ENCODE data around the gene LRMDA. TPM values are rescaled to one million over a fixed set of nuclear protein-coding genes. Genes with fewer than 3 reads are reported as not detected.

LRMDA gene
- total and polyA plus RNA-seq, 2 of the 8 experiments (the other 6 are each of a cell fraction or from before 2014, with no cell fraction given) = 0.86 to 2.8 TPM

- peaks cover 4% of the 10 kb centered on the region; the same call in 1 of the 2 replicates for H3K23me2 ChIP-seq (ENCODE audit: low read depth, low read length)
- H2BK12ac ChIP-seq (ENCODE audit: low read depth, low read length) = no peak overlapping the region
- no peaks in the 10 kb centered on the region for H3K9me3 ChIP-seq (ENCODE audit: insufficient read depth in 2 of 2, low read depth in 1 of 2, low read length in 1 of 2)
- H3K18ac ChIP-seq (ENCODE audit: extremely low read depth, low read length) = no peak overlapping the region
- no peaks in the 10 kb centered on the region for H3K79me2 ChIP-seq (ENCODE audit: control insufficient read depth in 1 of 2, insufficient read depth in 2 of 2, low read length in 2 of 2)
- H4K91ac ChIP-seq (replicated peaks; ENCODE audit: insufficient read length, low read length) = no peak overlapping the region
- peaks cover 7% of the 10 kb centered on the region in 2 experiments for H4K20me1 ChIP-seq (replicated peaks in 1 of 2; ENCODE audit: control insufficient read depth in 1 of 2, insufficient read depth in 2 of 2, low read length in 2 of 2)
- H2AK5ac ChIP-seq (ENCODE audit: low read depth, low read length) = no peak overlapping the region
- H4K5ac ChIP-seq (ENCODE audit: insufficient read length, low read depth, low read length) = no peak overlapping the region
- peaks cover 49 to 87% (median 78%) of the 10 kb centered on the region in 4 experiments for H3K27me3 ChIP-seq (replicated peaks in 1 of 4; ENCODE audit: control insufficient read depth in 3 of 4, extremely low read depth in 1 of 4, insufficient read depth in 3 of 4, low read length in 3 of 4)
- H3K9ac ChIP-seq (replicated peaks in 1 of 4; ENCODE audit: extremely low read depth in 1 of 4, low read depth in 3 of 4, low read length in 3 of 4) = no peak overlapping the region
- no peak overlapping the region for H3K56ac ChIP-seq (replicated peaks; ENCODE audit: insufficient read length, low read depth, low read length)
- TF ChIP-seq EP300 (IDR thresholded peaks at IDR 0.05; ENCODE audit: borderline replicate concordance in 1 of 2, low read depth in 2 of 2, low read length in 2 of 2) (no peak), KDM4A (IDR thresholded peaks at IDR 0.05; ENCODE audit: low read depth, low read length, severe bottlenecking) (no peak), ASH2L (IDR thresholded peaks at IDR 0.05; ENCODE audit: low read length) (peak; percentile 57), YY1 (IDR thresholded peaks at IDR 0.05; ENCODE audit: low read depth, low read length) (0 out of 2 replicates have a peak, but pooled peaks have one; percentile 17), TEAD4 (IDR thresholded peaks at IDR 0.05; ENCODE audit: low read depth, low read length) (peak; percentile 49; the same call in 1 of the 2 replicates), SP1 (IDR thresholded peaks at IDR 0.05; ENCODE audit: low read depth, low read length) (peak; percentile 69; the same call in 1 of the 2 replicates), RXRA (IDR thresholded peaks at IDR 0.05; ENCODE audit: insufficient read depth, low read depth, low read length) (peak; percentile 65; the same call in 1 of the 2 replicates)
- H3K4me1 ChIP-seq (replicated peaks in 1 of 4; ENCODE audit: control insufficient read depth in 3 of 4, insufficient read depth in 4 of 4, low read length in 3 of 4) = peaks cover 5 to 13% (median 8%) of the 10 kb centered on the region in 4 experiments
- no peak overlapping the region for H4K8ac ChIP-seq (ENCODE audit: extremely low read depth, insufficient read depth, low read length)
- DNase-seq (ENCODE audit: low read depth in 1 of 2, low spot score in 2 of 2) = no peak
- CTCF ChIA-PET (ENCODE audit: partially characterized antibody) = interaction anchor here (0.6 to 2.8 kb wide), 6 partner anchors 10 to 603 kb away, joined by 3 to 16 read pairs (median 6); no protein-coding TSS in a partner anchor
- H3K23ac ChIP-seq (ENCODE audit: insufficient read length) = no peak overlapping the region
- POLR2A ChIA-PET (ENCODE audit: partially characterized antibody) = interaction anchor here (0.7 to 1.6 kb wide), 4 partner anchors 13 to 29 kb away, joined by 3 to 9 read pairs (median 4); partner anchors contain the start of gene ZNF503
- no peak overlapping the region for H3K14ac ChIP-seq (ENCODE audit: insufficient read length)
- H2BK20ac ChIP-seq (ENCODE audit: low read length) = no peak overlapping the region
- H3K36me3 ChIP-seq (ENCODE audit: control insufficient read depth in 2 of 4, insufficient read depth in 4 of 4, low read length in 3 of 4) = no peaks in the 10 kb centered on the region
- H3K27ac ChIP-seq (ENCODE audit: low read depth, low read length) = no peak overlapping the region
- no peak overlapping the region for H2BK15ac ChIP-seq (ENCODE audit: low read length)
- FAIRE-seq = no peak
- WGBS, 2 experiments (ENCODE audit: extremely low coverage in 1 of 2, insufficient coverage in 1 of 2, insufficient read length in 1 of 2, insufficient replicate concordance in 2 of 2, low coverage in 1 of 2, low lambda C conversion rate in 2 of 2, missing lambda C conversion rate in 1 of 2) = 18% methylated on average over 9 of the region's 9 CpGs; no CpG with 5 or more reads in 1 of the 2 experiments
- H3K4ac ChIP-seq (replicated peaks; ENCODE audit: insufficient read length, low read depth, low read length) = no peak overlapping the region
- peak overlapping the region; percentile 43 to 46 for H3K4me2 ChIP-seq (ENCODE audit: insufficient read depth in 1 of 2, low read depth in 2 of 2, low read length in 2 of 2)
- no peak overlapping the region for H2BK5ac ChIP-seq (ENCODE audit: low read depth, low read length)
- no peaks in the 10 kb centered on the region for H3K79me1 ChIP-seq (ENCODE audit: low read depth, low read length)
- H2AFZ ChIP-seq (ENCODE audit: low read length) = no peak overlapping the region
- H3K4me3 ChIP-seq (ENCODE audit: extremely low read depth in 1 of 4, insufficient read depth in 2 of 4, low read depth in 3 of 4, low read length in 4 of 4) = peak overlapping the region in 2 of 4 experiments; percentile 5 to 20; a peak in 2 of 8 replicates
- H2BK120ac ChIP-seq (replicated peaks; ENCODE audit: low read depth, low read length) = no peak overlapping the region
Measured at GRCh38 chr10:75430000-75430763, 1.2 kb upstream of the LRMDA start.
